HG03095 (cell line): ENCODE data around the gene MAGIX.
A peak's percentile ranks its signal among the peaks of the same experiment; 100 is the strongest.

ENCODE experiments used
- ATAC-seq: cut with Tn5 transposase; IDR thresholded peaks from one replicate; pipeline ENCODE4 v1.9.1; 2021; ENCODE audit warnings: moderate library complexity; ENCODE audit not compliant: unreplicated experiment

The MAGIX gene

GRCh38 chrX:49179358-49179757, 16.8 kb downstream of the MAGIX start:
- ATAC-seq: no peak

GRCh38 chrX:49183701-49184281, 21.2 kb downstream of the MAGIX start:
- no peak for ATAC-seq

GRCh38 chrX:49184294-49185281, 22.0 kb downstream of the MAGIX start:
- peak; percentile 45 for ATAC-seq

GRCh38 chrX:49186125-49187027, 23.8 kb downstream of the MAGIX start, which contains the start of gene PRICKLE3:
PRICKLE3 (minus strand) TSS chrX:49186373; CDS start chrX:49186297, 76 bp downstream.
- ATAC-seq: no peak

- no peak for ATAC-seq
Measured at GRCh38 chrX:49187028-49187394, 24.5 kb downstream of the MAGIX start.

- no peak for ATAC-seq
Measured at GRCh38 chrX:49187526-49187925, 25.0 kb downstream of the MAGIX start.

- ATAC-seq: no peak
Measured at GRCh38 chrX:49188468-49189076, 26.0 kb downstream of the MAGIX start.

GRCh38 chrX:49189606-49190005, 27.0 kb downstream of the MAGIX start:
- ATAC-seq: no peak

GRCh38 chrX:49190821-49191573, 28.4 kb downstream of the MAGIX start:
- ATAC-seq: peak; percentile 88

GRCh38 chrX:49191574-49192011, 29.0 kb downstream of the MAGIX start:
- peak; percentile 22 for ATAC-seq

- ATAC-seq: no peak
Measured at GRCh38 chrX:49192722-49193328, 30.3 kb downstream of the MAGIX start.

GRCh38 chrX:49193542-49193964, 31.0 kb downstream of the MAGIX start:
- ATAC-seq: no peak

- ATAC-seq: no peak
Measured at GRCh38 chrX:49197543-49198087, 35.1 kb downstream of the MAGIX start.

GRCh38 chrX:49198540-49199314, 36.2 kb downstream of the MAGIX start:
- ATAC-seq: no peak

- ATAC-seq: no peak
Measured at GRCh38 chrX:49199315-49199595, 36.7 kb downstream of the MAGIX start.

- peak; percentile 94 for ATAC-seq
Measured at GRCh38 chrX:49199906-49200771, 37.6 kb downstream of the MAGIX start, which contains the start of gene SYP. SYP (minus strand) TSS chrX:49200193; CDS start chrX:49200186, 7 bp downstream.

- ATAC-seq: no peak
Measured at GRCh38 chrX:49202022-49202421, 39.5 kb downstream of the MAGIX start.

GRCh38 chrX:49203536-49203935, 41.0 kb downstream of the MAGIX start:
- ATAC-seq: no peak
